ENCODE measurements around the gene ANKMY1. TPM values are rescaled to one million over a fixed set of nuclear protein-coding genes. Genes with fewer than 3 reads are reported as not detected.

ANKMY1 gene
- total and polyA plus RNA-seq, 2 of the 13 experiments (the other 11 are each of a cell fraction or from before 2014, with no cell fraction given) = 11.7 to 18.8 TPM

GRCh38 chr2:240569523-240569997 lies 11.8 kb upstream of the ANKMY1 start:
- Histone ChIP-seq H3K9me3 (ENCODE audit: low read length) (no peaks in the 10 kb centered on the region), H3K4me1 (ENCODE audit: insufficient read depth, low read length) (peaks cover 45% of the 10 kb centered on the region), H3K79me2 (ENCODE audit: insufficient read depth, low read length) (peaks cover 22% of the 10 kb centered on the region), H3K4me3 (replicated peaks in 1 of 3; ENCODE audit: insufficient read depth in 1 of 3, low read depth in 2 of 3, low read length in 3 of 3) (peak overlapping the region; percentile 70 to 79 (median 72); a peak in 5 of 6 replicates), H4K20me1 (ENCODE audit: insufficient read depth, low read length) (no peaks in the 10 kb centered on the region; the same call in 1 of the 2 replicates), H3K9ac (ENCODE audit: insufficient read depth, low read depth, low read length) (peak overlapping the region; percentile 77), H3K36me3 (replicated peaks in 1 of 2; ENCODE audit: control insufficient read depth in 1 of 2, insufficient read depth in 2 of 2, low read length in 2 of 2) (peaks cover 0 to 3% of the 10 kb centered on the region in 2 experiments; a peak in 2 of 5 replicates), H3K27me3 (ENCODE audit: control insufficient read depth in 1 of 2, insufficient read depth in 2 of 2, low read length in 2 of 2) (no peaks in the 10 kb centered on the region; a peak in 1 of 5 replicates), H2AFZ (ENCODE audit: low read length) (no peak overlapping the region), H3K4me2 (ENCODE audit: low read depth, low read length) (peak overlapping the region; percentile 90), H3K27ac (ENCODE audit: extremely low read length, insufficient read depth, low read length) (peak overlapping the region; percentile 42)
- CTCF ChIA-PET (ENCODE audit: low intra/inter-chr PET ratio, low total read pairs) = no interaction called here
- in situ Hi-C loops (cut with HindIII; ENCODE audit: extremely low pct_ligation_motif_present, low pct_unique_long_range_greater_than_20kb) = loop anchor here (25.0 kb wide), 1 partner anchor 643 kb away; no protein-coding TSS in a partner anchor
- DNase-seq (ENCODE audit: low spot score) (no peak), FAIRE-seq (no peak), ATAC-seq (no peak)
- TSS peak; percentile 43 for BruUV-seq (replicated peaks)
- whole genome bisulfite sequencing (ENCODE audit: low lambda C conversion rate) = 90% methylated on average over 6 of the region's 9 CpGs
- POLR2A ChIA-PET = interaction anchor here (0.5 to 7.2 kb wide), 5 partner anchors 9 to 55 kb away, joined by 3 to 149 read pairs (median 12); partner anchors contain the start of gene CAPN10
- intact Hi-C loops (cut with micrococcal nuclease; ENCODE audit: unreplicated experiment) = no loop called here
- TF ChIP-seq ZNF761 (CRISPR knock-in tag; conservative IDR thresholded peaks at IDR 0.05) = 0 out of 2 replicates have a peak, but pooled peaks have one; percentile 9
- no peak for TF ChIP-seq ZNF414 (CRISPR knock-in tag; IDR thresholded peaks at IDR 0.05)
- TF ChIP-seq ZC3H13 (CRISPR knock-in tag; IDR thresholded peaks at IDR 0.05) = no peak
- TF ChIP-seq GLMP (CRISPR knock-in tag; IDR thresholded peaks at IDR 0.05; ENCODE audit: borderline replicate concordance) = no peak
- TF ChIP-seq ZNF350 (CRISPR knock-in tag; IDR thresholded peaks at IDR 0.05; ENCODE audit: borderline replicate concordance, low read depth) = peak; percentile 75
- TF ChIP-seq ZBTB33 (CRISPR knock-in tag; IDR thresholded peaks at IDR 0.05) = peak; percentile 39; the same call in 1 of the 2 replicates
- no peak for TF ChIP-seq ZNF724P (CRISPR knock-in tag; IDR thresholded peaks at IDR 0.05; ENCODE audit: borderline replicate concordance)
- TF ChIP-seq MEIS2 (CRISPR knock-in tag; IDR thresholded peaks at IDR 0.05) = no peak
- TF ChIP-seq ZNF652 (CRISPR knock-in tag; IDR thresholded peaks at IDR 0.05; ENCODE audit: borderline replicate concordance, low read depth) = no peak
- no peak for TF ChIP-seq MLXIP (CRISPR knock-in tag; IDR thresholded peaks at IDR 0.05; ENCODE audit: borderline replicate concordance)
- 0 out of 2 replicates have a peak, but pooled peaks have one; percentile 8 for TF ChIP-seq ZNF619 (CRISPR knock-in tag; IDR thresholded peaks at IDR 0.05)
- TF ChIP-seq ZNF687 (CRISPR knock-in tag; IDR thresholded peaks at IDR 0.05) = peak; percentile 31; the same call in 1 of the 2 replicates

Measured in HepG2 (cell line).